Fibroblast of peridontal ligament (primary cell): ENCODE results near the gene MMP17.

Experiments
- DNase-seq: peaks from one replicate; pipeline ENCODE4 v3.0.0-alpha.2; 2010; ENCODE audit errors: extremely low read depth

The MMP17 gene

GRCh38 chr12:131827961-131828534, at the start of gene MMP17:
TSS of gene MMP17 (plus strand) at chr12:131828393. CDS start at chr12:131828495, 102 bp downstream.
- peak; percentile 51 for DNase-seq

DNA sequence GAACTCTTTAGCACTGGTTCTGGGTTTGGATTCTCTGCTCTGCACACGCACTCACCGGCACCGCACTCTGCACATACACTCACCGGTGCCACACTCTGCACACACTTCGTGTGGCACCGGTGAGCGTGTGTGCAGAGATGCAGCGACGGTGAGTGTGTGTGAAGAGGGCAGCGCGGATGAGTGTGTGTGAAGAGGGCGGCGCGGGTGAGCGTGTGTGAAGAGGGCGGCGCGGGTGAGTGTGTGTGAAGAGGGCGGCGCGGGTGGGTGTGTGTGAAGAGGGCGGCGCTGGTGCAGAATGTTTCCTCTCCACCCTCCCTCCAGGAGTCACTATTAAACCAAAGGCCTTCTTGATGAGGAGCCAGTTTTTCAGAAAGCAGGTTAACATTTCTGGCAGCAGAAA, 49.2 kb upstream of the MMP17 start:
- DNase-seq, result no peak

- DNase-seq, result peak; percentile 66
Observed at GRCh38 chr12:131782061-131782460, 46.1 kb upstream of the MMP17 start.

DNA sequence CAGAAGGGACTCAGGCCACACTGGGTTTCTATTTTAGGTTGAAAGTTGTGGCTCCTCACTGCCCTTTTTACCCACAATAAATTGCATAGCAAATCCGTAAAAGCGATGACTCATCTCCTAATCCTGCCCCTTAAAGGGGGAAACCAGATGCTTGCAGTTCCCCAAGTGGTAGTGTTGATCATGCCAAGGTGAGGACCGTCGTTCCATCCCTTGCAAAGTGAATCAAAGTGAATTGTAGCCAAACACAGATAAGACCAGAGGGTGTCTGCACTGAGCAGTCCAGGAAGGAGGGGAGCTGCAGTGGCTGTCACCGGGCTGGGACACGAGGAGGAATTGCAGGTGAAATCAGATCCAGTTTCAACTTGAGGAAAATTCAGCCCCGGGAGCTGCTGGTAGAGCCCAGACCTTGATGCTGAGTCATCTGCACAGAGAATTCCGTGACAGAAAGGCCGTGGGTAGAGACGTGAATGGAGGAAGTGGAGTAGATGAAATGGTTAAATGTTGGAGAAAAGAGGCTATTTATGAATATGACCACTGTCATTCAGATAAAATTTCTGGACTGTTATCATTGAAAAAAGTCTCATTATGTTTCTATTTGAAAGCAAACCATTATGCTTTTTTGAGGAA, 44.2 kb upstream of the MMP17 start:
- DNase-seq, result peak; percentile 86

DNA sequence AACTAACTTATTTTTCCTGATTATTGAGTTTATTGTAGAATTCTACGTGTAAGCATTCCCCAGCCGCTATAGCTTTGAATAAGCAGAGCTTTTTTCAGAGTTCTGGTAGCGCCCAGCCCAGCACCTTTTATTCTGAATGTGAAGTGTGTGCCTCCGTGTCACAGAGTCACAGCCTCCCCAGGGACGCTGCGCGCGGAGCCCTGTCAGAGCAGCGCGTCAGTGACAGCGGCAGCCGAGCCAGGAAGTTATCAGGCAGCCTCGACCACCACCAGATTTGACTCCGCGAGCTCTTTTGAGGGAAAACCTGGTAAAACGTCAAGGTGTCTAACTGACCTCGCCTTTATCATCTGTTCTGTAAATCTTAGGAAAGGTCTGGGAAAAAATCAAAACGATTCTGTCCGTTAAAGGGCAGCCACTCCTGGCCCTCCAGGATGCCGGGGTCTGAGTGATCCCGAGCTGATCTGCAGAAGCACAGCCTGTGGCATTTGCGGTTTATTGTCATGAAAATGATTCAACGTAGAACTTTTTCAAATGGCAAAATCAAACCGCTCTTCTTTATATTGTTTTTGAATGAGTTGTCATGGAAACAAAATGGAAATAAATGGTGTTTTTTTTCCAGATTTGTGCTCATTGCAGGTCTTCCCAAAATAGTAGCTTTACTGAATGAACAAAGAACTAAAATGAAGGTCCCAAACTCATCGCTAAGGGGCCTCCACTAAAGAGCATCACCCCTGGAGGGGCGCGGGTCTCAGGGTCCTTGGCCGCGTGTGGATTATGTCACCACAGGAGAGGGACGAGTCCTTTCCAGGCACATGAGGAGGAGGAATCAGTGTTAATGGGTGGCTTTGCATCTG, 43.1 kb upstream of the MMP17 start:
- DNase-seq, result peak; percentile 25

GRCh38 chr12:131785763-131786330, 42.3 kb upstream of the MMP17 start:
- no peak for DNase-seq

GRCh38 chr12:131786331-131786730, 41.9 kb upstream of the MMP17 start:
- DNase-seq, result no peak

- no peak for DNase-seq
Observed at GRCh38 chr12:131787143-131787660, 41.0 kb upstream of the MMP17 start.

DNA sequence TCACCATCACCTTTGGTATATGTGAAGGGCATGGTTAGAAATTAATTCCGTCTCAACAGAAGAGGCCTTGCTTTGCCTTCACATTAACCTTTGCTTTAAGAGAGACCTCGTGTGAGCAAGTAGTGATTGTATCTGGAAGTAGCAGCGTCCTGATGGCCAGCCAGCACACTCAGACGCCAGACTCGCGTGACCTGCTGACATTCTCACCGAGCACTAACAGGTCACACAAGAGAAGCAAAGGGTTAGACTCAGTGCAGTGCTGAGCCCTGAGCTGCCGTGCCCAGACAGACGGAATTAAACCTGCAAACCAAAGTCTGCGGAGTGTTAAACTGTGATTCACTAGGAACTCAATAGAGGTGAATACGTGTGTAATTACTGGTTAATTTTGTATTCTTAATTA, 40.1 kb upstream of the MMP17 start:
- no peak for DNase-seq

DNA sequence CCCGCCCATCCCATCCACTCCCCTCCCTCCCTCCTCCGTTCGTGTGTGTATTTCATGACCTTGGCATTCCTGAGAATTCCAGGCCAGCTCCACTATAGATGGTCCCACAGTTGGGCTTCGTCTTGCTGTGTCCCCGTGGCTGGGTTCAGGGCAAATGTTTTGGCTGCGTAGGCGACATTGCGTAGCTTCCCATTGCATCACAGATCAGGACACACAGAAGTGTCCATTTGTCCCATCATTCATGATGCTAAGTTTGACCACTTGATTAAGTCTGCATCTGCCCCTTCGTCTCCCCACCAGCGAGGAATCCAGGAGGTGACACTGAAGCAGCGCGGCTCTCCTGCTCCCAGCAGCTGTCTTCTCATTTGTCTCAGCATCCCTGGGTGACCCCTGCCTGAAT, 38.6 kb upstream of the MMP17 start:
- DNase-seq, result no peak

- no peak for DNase-seq
Observed at GRCh38 chr12:131793243-131794022, 34.8 kb upstream of the MMP17 start.

- no peak for DNase-seq
Observed at GRCh38 chr12:131794061-131794460, 34.1 kb upstream of the MMP17 start.

- no peak for DNase-seq
Observed at GRCh38 chr12:131794573-131794972, 33.6 kb upstream of the MMP17 start.

DNA sequence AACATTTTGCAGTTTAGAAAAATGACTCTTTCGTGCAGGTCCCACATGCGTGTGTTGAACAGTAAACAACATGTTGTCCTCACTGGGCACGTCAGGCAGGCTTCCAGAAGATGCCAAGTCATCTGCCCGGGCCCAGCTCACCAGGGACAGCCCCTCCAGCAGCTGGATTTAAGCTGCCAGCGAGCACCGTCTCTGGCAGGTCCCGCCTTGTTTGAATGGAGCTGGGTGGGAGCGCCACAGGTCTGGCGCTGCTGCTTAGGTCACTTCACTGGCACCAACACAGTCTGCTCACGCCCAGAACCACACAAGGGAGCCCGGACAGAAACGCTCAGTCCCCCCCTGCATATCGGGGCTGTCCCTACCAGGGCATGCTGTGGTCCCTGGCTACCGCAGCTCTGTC, 33.1 kb upstream of the MMP17 start:
- DNase-seq, result no peak

DNA sequence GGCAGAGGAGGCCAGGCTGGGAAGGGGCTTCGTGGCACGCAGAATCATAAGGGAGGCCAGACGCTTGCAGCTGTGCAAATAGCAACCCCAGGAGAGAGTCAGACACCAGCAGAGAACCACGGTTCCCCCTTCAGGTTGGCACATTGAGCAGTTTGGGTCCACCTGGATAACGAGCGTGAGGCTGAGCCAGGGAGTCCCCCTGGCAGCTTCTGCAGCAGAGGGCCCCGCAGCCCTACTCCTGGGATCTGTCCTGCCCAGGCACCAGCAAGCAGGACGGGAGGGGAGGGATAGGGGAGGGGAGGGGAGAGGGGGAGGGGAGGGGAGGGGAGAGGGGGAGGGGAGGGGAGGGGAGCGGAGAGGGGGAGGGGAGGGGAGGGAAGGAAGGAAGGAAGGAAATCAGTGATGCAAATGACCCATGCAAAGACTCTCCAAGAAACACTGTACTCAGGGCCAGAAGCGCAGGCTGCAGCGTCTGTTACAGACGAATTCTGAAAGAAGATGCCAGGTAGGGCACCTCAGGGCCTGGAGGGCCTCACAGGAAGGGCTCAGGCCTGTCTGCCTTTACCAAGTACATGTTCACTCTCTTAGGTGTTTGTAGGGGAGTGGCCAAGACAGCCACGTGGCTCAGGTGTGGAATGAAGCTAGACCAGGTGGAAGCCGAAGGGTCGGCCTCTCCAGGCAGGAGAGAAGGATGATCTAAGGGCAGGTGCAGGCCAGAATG, 32.3 kb upstream of the MMP17 start:
- no peak for DNase-seq

- no peak for DNase-seq
Observed at GRCh38 chr12:131796411-131796736, 31.8 kb upstream of the MMP17 start.

- no peak for DNase-seq
Observed at GRCh38 chr12:131796754-131797587, 31.2 kb upstream of the MMP17 start.

GRCh38 chr12:131797588-131797934, 30.6 kb upstream of the MMP17 start:
- DNase-seq, result no peak

DNA sequence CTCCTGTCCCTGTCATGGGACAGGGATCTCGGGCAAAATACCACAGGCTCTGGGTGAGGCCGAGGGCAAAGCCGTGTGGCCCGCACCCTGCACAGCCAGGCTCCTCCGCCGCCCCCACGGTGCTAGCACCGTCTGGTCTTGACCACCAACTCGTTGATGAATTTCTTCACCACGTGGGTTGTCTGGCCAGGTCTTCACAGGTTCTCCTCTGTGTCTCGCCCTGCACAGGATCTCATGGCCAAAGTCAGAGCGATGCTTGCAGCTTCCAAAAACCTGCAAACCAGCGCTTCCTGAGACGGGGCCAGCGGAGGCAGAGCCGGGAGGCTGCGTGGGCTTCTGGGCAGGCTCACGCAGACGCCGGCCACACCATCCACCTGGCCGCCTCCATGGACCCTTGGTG, 29.0 kb upstream of the MMP17 start:
- no peak for DNase-seq
